ENCODE results near the gene IGSF23.
A peak's percentile ranks its signal among the peaks of the same experiment; 100 is the strongest.
"Not testable (repeated sequence)": the region's sequence is repeated elsewhere in the genome, so short reads cannot be mapped to it uniquely, and the experiment has no call there.

Gene IGSF23

DNA sequence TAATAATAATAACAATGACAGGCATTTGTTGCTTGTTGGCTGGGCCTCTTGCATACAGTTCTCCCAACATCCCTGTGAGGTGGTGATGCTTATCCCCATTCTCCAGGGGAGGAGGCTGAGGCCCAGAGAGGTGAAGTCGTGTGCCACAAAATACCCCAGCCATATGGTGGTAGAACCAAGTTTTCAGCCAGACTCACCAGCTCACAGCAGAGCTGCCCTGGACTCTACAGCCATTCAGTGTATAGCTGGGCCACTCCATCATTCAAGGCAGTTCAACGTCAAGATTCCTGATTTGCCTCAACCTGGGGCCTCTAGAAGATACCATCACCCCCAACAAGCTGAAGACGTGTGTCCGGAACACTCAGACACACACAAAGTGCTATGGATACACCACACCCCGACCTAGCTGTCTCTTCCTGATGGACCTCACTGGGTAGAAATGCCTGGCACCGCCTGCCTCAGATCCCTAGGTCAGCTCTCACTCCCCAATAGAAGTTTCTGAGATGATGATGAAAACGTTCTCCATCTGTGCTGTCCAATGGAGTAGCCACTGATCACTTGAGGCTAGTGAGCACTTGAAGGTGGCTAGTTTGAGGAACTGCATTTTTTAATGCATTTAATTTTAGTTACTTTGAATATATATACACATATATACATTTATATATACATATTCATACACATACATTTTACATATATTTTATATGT lies 53.6 kb downstream of the IGSF23 start:
- DNase-seq (ENCODE audit: low read depth) = no peak

DNA sequence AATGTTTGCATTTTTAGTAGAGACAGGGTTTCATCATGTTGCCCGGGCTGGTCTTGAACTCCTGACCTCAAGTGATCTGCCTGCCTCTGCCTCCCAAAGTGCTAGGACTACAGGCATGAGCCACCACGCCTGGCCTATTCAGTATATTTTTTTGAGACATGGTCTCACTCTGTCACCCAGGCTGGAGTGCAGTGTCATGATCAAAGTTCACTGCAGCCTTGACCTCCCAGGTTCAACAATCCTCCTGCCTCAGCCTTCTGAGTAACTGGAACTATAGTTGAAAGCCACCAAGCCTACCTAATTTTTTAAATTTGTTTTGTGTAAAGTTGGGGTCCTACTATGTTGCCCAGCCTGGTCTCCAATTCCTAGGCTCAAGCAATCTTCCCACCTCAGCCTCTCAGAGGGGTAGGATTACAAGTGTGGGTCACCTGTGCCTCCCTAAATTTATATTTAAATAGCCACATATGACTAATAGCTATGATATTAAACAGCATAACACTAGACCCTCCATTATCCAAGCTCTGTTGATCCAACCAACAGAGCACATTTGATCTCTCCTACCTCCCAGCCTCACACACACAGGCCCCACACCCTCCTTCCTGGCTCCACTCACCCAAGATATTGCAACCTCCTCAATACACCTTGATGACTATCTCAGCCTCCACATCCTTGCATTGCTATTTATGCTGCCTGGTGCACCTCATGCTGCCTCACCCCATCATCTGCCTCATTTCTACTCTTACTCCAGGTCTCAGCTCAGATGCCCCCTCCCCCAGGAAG lies 55.8 kb downstream of the IGSF23 start:
- no peak for DNase-seq (ENCODE audit: low read depth)

DNA sequence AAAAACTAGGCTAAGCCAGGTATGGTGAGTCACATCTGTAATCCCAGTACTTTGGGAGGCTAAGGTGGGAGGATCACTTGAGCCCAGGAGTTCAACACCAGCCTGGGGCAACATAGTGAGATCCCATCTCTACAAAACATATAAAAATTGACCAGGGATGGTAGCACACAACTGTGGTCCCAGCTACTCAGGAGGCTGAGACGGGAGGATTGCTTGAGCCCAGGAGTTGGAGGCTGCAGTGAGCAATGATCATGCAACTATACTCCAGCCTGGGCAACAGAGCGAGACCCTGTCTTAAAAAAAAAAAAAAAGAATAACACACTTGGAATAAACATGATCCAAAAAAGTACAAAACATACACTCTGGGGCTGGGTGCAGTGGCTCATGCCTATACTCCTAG lies 56.7 kb downstream of the IGSF23 start:
- DNase-seq (ENCODE audit: low read depth) = not testable (repeated sequence)

DNA sequence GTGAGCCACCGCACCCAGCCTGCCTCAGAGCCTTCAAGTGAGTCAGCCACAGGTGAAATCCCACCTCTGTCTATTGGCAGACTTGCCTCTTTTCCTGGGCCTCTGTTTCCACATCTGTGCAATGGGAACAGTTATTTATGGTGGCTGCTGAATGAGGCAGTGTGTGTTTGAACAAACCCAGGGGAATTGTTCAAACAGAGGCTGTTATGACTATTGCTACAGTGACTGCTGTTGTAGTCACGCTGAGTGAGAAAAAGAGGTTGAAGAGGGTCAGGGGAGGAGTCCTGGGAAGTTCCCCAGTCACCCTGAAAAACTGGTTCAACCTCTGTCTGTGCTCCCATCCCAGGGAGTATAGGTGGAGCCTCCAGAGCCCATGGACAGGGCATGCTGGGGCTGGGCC lies 58.0 kb downstream of the IGSF23 start, which contains the start of gene CEACAM19:
Gene CEACAM19 (plus strand): TSS at position 83 of the 400 bp plus-strand sequence. CDS start 450 bp downstream, outside the sequence.
- DNase-seq (ENCODE audit: low read depth) = no peak

DNA sequence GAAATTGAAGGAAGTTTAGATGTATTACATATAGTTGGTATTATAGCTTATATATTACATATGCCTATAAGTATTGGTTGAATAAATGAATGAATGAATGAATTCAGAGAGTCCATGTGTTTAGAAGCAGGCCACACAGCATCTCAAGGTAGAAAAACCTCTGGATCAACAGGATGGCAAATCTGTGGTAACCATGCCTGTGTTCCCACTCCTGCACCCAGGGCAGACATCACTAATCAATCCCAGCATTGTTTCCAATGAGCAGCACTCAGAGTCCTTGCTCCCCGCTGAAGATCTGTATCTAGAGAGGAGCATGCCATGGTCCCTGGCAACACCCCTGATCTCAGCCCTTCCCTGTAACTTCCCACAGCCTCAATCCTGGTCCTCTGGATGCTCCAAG lies 58.9 kb downstream of the IGSF23 start:
- DNase-seq (ENCODE audit: low read depth) = no peak

DNA sequence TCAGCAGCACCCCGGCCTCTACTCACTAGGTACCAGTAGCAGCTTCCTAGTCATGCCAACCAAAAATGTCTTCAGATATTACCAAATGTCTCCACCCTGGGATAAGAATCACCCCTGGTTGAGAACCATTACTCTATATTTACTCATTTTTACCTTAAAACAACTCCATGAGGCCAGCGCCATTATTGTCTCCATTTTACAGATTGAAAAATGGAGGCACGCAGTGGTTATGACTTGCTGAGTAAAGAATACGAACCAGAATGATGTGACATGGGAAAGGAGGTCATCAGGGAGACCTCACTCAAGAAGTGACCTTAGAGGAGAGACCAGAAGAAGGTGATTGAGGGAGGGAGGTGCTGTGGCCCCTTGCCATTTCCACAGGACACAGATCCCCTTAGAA lies 60.1 kb downstream of the IGSF23 start:
- no peak for DNase-seq (ENCODE audit: low read depth)

DNA sequence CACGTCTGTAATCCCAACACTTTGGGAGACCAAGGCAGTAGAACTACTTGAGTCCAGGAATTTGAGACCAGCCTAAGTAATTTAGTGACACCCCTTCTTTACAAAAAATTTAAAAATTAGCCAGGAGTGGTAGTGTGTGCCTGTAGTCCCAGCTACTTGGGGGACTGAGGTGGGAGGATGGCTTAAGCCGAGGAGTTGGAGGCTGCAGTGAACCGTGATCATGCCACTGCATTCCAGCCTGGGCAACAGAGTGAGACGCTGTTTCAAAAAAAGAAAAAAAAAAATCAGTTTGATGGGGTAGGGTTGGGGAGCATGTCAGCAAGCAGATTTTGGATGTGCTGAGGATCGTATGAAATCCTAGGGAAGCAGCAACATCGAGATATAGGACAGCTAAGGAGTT lies 62.2 kb downstream of the IGSF23 start:
- no peak for DNase-seq (ENCODE audit: low read depth)

DNA sequence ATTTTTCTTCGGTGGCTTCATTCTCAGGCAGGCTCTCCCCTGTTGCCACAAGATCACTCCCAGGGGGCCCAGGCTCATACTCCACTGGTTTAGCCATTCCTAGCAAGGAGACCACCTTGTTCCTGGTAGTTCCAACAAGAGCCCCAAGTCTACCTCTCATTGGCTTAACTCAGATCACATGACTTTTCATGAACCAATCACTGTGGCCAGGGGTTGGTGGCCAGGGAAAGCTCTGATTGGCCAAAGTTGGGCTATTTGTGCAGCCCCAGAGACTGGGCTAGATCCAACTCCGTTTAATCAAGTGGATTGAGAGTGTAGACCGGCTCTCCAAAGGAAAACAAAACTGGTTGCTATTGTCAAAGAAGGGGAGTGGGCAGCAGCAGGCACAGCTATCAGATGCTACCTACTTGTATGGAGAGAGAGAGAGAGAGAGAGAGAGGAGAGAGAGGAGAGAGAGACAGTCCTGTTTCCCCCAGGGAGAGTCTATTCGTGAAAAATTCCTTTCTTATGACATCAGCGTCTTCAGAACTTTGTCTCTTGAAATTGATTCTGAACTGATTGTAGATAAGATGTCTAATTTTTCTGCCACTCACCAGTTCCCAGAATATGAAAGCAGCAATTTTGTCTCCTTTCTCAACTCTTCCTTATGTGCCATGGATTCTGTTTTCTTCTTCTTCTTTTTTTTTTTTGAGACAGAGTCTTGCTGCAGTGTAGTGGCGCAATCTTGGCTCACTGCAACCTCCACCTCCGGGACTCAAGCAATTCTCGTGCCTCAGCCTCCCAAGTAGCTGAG lies 63.9 kb downstream of the IGSF23 start:
- DNase-seq (ENCODE audit: low read depth) = no peak

DNA sequence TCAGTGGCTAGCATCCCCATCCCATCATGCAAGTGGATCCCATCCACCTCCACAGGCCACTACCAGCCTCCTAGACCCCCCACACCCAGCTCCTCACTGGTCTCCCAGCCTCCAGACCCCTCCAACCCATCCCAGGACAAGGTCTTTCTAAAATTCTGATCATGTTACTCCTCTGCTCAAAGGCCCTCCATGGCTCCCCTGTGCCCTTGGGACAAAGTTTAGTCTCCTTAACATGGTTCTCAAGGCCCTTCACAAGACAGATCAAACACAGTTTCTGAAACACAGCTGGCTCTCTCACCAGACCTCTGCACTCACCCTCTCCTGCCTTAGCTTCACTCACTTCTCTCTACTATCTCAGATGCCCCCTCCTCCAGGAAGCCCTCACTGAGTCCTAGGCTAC lies 67.2 kb downstream of the IGSF23 start:
- DNase-seq (ENCODE audit: low read depth) = no peak

DNA sequence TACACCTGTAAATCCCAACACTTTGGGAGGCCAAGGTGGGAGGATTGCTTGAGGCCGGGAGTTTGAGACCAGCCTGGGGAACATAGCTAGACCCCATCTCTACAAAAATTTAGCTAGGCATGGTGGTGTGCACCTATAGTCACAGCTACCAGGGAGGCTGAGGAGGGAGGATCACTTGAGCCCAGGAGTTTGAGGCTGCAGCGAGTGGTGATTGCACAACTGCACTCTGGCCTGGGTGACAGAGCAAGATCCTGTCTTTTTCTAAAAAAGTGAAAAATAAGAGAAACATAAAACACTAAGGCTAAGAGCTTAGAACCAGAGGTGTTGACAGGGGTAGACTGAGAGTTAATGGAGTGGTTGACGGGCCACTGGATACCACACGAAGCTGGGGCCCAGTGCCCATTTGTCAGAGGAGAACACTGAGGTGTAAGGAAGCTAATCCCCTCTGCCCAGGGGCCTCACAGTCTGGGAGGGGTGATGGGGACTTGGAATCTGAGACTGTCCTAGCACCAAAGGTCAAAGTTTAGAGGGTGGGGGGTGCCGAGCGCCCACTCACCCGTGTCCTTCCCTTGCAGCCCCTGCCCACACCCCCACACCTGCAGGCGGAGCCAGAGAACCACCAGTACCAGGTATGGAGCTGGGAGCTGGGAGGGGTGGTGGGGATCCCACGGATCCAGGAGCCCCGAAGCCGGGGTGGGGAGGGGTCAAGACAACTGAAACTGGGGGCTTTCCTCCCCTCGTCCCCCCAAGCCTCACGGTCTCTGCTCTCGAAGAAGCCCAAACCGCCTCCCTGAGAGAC lies 68.8 kb downstream of the IGSF23 start:
- no peak for DNase-seq (ENCODE audit: low read depth)

DNA sequence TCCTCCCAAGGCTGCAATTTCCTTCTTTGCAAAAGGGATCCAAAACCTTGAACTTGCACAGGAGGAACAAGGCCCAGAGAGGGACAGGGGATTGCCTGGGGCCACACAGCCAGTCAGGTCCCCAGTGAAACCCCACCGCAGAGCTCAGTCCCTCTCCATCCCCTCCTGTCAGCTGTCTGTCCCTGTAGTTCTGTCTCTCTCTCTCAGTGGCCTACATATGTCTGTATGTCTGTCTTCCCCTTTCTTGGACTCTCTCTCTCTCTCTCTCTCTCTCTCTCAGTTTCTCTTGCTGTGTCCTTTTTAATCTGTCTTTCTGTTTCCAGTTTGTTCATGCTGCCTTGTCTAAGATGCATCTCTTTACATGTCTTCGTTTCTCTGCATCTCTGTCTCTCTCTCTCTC lies 69.4 kb downstream of the IGSF23 start:
- DNase-seq (ENCODE audit: low read depth) = no peak

DNA sequence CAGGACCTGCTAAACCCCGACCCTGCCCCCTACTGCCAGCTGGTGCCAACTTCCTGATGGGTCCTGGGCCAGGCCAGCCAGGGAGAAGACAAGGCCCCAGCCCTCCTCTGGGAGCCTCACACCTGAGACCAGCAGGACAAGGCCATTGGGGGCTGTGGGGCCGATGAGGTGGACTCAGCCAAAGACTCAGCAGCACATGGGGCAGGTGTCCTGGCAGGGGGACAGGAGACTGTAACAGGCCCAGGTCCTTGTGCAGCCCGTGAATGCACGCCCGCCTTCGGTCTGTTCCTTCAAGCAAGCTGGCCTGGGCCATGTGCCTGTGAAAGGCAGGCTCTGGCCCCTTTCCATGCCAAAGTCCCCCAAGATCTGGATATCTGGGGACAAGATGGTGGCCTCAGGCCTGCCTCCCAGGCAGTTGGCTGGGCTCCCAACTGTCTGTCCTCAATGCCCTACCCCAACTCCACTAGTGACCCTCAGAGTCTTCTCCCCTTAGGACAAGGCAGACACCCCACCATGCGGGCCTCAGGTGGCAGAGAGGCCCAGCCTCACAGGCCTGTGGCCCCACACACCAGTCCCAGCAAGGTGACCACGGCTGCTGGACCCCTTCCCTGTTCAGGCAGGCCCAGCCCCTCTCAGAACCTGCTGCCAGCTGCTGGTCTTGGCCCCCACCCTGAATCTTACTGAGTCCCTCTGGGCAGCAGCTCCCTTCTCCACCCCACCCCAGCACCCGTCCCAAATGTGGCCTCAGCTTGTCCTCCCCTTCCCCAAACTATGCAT lies 70.3 kb downstream of the IGSF23 start:
- no peak for DNase-seq (ENCODE audit: low read depth)

DNA sequence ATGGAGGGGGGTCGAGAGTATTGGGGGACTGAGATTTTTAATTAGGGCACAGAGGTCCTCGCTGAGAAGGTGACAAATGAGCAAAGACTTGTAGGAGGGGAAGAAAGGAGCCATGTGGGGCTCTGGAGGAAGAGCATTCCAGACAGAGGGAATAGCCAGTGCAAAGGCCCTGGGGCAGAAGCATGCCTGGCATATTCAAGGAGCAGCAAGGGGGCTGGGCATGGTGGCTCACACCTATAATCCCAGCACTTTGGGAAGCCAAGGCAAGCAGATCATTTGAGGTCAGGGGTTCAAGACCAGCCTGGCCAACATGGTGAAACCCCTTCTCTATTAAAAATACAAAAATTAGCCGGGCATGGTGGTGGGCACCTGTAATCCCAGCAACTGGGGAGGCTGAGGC lies 71.0 kb downstream of the IGSF23 start:
- DNase-seq (ENCODE audit: low read depth) = not testable (repeated sequence)

DNA sequence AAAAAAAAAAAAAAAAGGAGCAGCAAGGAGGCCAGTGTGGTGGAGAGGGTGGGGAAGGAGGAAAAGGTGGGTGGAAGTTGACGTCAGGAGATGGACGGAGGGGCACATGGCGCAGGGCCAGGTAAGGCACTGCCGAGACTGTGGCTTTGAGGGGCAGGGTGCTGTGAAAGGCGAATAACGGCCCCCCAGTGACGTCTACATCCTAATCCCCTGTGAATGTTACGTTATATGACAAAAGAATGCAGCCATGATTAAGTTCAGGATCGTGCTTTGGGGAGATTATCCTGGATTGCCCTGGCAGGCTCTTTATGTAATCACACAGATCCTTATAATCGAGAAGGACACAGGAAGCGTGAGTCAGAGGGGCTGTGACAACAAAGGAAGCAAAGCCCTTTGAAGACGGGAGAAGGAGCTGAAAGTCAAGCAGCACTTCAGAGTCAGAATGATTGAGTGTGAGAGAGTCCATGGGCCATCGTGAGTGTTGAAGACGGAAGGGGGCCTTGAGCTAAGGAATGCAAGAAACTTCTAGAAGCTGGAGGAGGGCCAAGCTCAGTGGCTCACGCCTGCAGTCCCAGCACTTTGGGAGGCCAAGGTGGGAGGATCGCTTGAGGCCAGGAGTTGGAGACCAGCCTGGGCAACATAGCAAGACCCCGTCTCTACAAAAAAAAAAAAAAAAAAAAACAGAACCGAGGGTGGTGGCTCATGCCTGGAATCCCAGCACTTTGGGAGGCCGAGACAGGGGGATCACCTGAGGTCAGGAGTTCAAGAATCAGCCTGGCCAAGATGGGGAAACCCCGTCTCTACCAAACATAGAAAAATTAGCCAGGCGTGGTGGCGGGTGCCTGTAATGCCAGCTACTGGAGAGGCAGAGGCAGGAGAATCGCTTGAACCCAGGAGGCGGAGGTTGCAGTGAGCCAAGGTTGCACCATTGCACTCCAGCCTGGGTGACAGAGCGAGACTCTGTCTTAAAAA lies 71.8 kb downstream of the IGSF23 start:
- DNase-seq (ENCODE audit: low read depth) = peak; percentile 71

DNA sequence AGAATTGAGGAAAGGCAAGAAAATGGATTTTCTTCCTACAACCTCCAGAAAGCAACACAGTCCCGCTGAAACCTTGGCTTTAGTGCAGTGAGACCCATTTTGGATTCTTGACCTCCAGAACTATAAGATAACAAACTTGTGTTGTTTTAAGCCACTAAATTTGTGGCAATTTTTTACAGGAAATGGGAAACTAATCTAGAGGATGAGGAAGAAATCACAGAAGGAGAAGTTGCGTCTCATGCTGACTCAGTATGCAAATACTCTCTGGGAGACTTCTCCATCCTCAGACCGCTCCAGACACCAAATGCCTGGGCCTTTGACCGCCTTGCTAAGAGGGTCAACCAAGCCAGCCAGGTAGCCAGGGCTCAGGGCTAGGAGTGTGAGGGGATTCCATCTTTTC lies 72.5 kb downstream of the IGSF23 start:
- DNase-seq (ENCODE audit: low read depth) = no peak

All from non-pigmented ciliary epithelial cell (primary cell).